Transverse colon (tissue), 4 donors: ENCODE data around the gene ADCY1.

ENCODE experiments used
- CTCF ChIP-seq, 5 experiments: fragments of 200-600 bp in 3 of 5; fragments of 450-650 bp in 2 of 5; sonication (generic) in 3 of 5; IDR thresholded peaks; 1 replicate in 2 of 5; 2 replicates in 3 of 5; pipeline ENCODE4 v1.5.1; 2016 to 2017; ENCODE audit warnings: antibody characterized with exemption in 5 of 5, inconsistent platforms in 3 of 5, mild to moderate bottlenecking in 2 of 5, moderate library complexity in 1 of 5
- POLR2A ChIP-seq: fragments of 450-650 bp; IDR thresholded peaks from one replicate; pipeline ENCODE4 v1.6.1; 2016; ENCODE audit warnings: antibody characterized with exemption, mild to moderate bottlenecking, moderate library complexity
- POLR2AphosphoS5 ChIP-seq, 3 donors: sonication (generic); formaldehyde crosslinking; IDR thresholded peaks; one replicate each; pipeline ENCODE4 v1.6.1; 2016; ENCODE audit warnings: antibody characterized with exemption in 3 of 3

GRCh38 chr7:45710271-45711160 lies 136.3 kb downstream of the ADCY1 start:
- TF ChIP-seq CTCF (IDR thresholded peaks at IDR 0.05) (no peak), POLR2A (no peak), POLR2AphosphoS5 (IDR thresholded peaks at IDR 0.05) (no peak)
